ENCODE data around the gene NME8.

The NME8 gene

DNA sequence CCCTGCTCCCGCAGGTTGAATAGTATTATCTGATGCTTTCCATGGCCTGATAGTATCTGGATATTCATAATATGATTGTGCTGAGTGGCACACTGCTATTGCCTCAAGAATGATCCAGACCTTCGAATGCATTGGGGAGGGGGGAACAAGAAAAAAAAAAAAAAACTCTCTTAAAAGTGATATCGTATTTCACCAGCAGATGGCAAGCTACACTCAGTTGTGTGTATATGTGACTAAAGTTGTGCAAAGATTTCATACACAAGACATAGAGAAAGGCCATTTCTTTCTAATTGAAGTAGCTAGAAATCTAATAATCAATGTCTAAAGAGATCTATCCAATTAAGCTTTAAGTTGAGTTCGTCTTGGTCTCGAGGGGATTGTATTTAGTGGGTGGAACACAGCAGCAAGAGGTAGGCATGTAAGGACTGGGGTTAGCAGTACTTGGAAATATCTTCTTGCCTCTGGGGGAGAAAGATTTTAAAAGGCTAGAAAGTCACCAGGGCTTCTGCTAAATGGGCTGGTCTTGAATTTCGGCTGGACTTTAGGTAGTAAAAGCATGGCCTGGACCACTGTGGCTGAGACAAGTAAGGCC, 52.9 kb downstream of the NME8 start:
- DNase-seq (ENCODE audit: low read depth, low spot score) = no peak

DNA sequence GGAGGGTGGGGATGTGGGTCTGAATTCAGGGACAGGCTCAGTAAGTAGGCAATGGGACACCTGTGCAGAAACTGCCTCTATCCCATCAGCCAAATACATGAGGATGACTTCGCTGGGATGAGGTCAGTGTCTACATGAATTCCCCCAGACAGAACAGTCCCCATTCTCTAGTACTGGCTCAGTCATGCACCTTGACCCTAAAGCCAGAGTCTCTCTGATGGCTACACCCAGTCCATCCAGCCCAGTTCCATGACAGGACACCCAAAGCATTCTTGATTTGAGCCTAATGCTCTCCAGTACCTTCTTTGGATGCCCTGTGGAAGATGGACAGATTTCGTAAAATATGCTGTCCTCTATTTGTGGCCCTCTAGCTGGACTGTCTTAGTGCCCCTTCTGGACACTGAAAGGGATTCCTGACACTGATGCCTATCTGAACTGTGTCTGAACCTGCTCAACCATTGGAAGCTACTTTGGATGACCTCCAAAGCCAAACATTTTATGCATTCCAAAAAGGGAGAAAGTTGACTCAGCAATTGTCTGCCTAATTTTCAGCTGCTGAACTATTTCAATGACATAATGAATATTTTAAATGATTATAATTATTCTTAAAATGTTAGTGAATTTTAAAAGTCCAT, 53.6 kb downstream of the NME8 start:
- no peak for DNase-seq (ENCODE audit: low read depth, low spot score)

DNA sequence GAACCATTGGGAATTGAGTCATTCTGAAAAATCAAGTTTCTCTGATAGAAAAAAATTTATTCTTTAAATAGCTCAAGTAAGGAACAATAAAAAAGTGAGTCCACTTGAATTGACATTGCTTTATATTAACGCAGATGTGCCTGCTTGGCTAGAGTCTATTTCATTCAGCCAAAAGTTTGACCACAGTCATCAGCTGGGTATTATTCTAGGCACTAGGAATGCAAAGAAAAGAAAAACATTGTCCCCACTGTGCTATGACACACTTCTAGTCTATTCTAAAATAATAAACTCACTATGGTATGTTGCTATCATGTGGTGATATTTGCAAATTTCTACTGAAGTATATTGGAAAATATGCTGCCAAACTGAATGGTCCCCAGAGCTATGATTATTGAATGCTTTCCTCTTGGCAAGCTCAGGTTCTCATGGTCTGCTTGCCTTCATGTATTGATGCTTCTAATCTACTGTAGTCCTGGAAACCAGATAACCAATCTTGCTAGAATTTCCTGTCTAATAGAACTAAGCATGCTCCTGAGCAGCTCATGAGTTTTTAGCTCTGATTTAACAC, 59.9 kb downstream of the NME8 start:
- DNase-seq (ENCODE audit: low read depth, low spot score) = no peak

DNA sequence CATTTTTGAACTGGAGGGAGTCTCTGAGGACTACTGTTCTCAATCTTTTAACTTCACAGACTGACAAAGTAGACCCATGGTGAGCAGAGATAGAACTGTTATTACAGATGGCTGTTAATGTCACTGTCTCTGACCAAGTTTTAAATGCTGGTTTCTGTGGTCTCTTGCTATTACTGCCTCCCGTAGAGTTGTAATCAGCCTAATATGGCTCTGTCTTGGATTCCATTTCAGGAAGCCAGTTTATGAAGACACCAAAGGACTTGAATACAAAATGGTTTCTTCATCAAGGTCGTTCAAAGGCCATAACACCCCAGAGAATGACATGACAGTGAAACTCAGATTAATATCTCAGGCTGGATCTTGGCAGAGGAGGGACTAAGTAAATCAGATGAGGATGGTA, 64.4 kb downstream of the NME8 start:
- no peak for DNase-seq (ENCODE audit: low read depth, low spot score)

GRCh38 chr7:37915438-37915837, 67.0 kb downstream of the NME8 start:
- DNase-seq (ENCODE audit: low read depth, low spot score) = no peak

DNA sequence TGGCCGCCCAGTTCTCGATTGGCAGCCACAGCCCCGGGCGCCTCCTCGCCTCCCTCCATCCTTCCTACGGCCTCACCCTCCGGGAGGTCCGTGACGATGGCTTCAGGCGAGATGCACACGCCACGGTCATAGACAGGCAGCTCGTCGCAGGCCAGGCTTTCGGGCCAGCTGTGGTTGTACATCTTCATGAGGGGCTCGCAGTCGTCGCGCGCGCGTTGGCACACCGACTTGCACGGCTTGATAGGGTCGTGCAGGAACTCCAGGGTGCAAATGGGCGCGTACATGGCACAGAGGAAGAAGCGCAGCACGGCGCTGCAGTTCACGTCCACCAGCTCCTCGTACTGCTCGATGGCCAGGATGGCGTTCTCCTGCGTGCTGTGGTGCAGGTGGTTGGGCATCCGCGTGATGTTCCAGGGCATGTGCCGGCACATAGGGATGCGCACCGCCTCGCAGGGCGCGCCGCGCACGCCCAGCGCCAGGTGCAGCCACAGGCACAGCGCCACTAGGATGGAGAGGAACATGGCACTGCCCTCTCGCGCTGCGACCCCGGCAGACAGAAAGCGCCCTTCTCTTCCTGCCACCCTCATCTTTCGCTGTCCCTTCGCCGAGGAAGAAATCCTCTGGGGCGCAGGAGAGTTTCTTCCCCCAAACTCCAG, 67.7 kb downstream of the NME8 start:
- no peak for DNase-seq (ENCODE audit: low read depth, low spot score)

GRCh38 chr7:37916673-37917660, 68.6 kb downstream of the NME8 start, which contains the start of gene SFRP4:
Gene SFRP4, minus strand, starts transcription at chr7:37916817. Its CDS starts 280 bp downstream, at chr7:37916537.
- DNase-seq (ENCODE audit: low read depth, low spot score) = no peak

GRCh38 chr7:37918526-37918925, 70.1 kb downstream of the NME8 start:
- no peak for DNase-seq (ENCODE audit: low read depth, low spot score)

- no peak for DNase-seq (ENCODE audit: low read depth, low spot score)
Measured at GRCh38 chr7:37920305-37920848, 72.0 kb downstream of the NME8 start, which contains the start of gene EPDR1. Gene EPDR1, plus strand, starts transcription at chr7:37920640. Its CDS starts 300 bp downstream, at chr7:37920940.

- DNase-seq (ENCODE audit: low read depth, low spot score) = no peak
Measured at GRCh38 chr7:37920849-37921805, 72.7 kb downstream of the NME8 start.

DNA sequence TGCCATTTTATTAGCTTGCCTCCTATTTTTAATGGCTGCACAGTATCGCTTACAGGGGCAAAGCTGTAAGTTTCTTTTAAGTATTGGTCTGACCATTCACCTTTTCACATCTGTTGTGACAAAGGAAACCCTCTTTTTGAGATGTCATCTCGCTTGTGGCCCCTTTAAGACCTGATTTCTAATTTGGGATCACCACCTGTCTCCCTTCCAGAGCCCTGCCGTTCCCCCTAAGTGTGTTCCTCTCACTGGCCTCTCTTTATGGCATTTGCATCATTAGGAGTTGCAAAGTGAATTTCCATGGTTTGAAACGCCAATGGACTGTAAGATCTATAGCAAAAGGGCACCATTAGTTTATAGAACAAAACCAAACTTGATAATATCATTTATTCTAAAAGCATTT, 73.5 kb downstream of the NME8 start:
- DNase-seq (ENCODE audit: low read depth, low spot score) = no peak

- DNase-seq (ENCODE audit: low read depth, low spot score) = no peak
Measured at GRCh38 chr7:37923996-37924395, 75.6 kb downstream of the NME8 start.

DNA sequence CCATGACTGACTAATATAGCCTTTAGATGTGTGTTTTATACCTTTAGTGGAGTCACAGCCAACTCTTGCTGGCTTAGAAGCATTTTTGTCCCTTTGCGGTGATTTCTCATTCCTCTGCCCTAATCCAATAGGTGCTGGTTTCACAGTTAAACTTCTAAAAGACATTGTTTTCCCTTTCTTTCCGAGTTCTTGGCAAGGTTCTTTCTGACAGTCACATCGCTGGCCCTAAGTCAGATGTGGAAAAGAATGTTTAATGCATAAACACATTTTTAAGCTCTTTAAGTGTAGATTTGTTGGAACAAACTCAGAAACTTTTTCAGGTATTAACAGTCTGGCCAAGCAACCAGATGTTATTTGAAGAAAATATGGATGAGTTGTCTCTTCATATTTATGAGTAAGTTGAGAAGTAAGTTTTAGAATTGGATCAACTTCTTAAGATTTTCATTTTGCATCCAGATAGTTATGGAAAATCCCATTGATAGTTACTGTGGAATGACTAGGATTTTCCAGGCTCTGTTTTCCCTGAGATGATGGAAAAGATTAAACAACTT, 76.2 kb downstream of the NME8 start:
- DNase-seq (ENCODE audit: low read depth, low spot score) = no peak

- DNase-seq (ENCODE audit: low read depth, low spot score) = no peak
Measured at GRCh38 chr7:37925620-37926019, 77.2 kb downstream of the NME8 start.

DNA sequence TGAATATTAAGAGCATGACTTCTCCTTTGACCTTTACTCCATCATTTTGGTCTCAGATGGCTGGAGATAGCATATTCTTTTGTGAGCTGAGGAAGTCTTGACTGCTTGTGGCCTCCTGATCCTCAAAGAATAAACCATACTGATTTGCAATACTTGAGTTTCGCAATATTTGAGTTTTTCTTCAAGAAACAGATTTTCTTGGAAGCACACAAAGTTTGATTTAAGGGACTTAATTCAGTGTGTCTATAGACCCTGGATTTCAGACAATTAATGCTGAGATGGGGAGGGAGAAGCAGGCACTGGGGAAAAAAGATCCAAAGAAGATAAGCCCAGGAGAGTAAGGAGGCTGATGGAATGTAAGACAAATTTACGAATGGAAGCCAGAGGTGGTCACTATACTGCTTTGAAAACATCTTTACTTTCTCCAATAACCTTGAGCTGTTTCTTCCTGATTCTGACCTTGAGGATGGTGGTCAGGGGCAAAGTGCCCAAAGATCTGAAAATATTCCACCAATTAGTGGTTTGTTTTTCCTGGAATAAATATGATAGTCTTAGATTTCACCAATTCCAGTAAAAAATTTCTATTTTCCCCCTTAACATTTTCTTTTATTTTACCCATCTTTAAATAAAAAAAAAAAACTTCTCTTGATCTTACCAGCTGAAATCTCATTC, 79.5 kb downstream of the NME8 start:
- DNase-seq (ENCODE audit: low read depth, low spot score) = no peak

- no peak for DNase-seq (ENCODE audit: low read depth, low spot score)
Measured at GRCh38 chr7:37928878-37929277, 80.5 kb downstream of the NME8 start.

GRCh38 chr7:37930226-37930948, 82.0 kb downstream of the NME8 start:
- DNase-seq (ENCODE audit: low read depth, low spot score) = no peak

DNA sequence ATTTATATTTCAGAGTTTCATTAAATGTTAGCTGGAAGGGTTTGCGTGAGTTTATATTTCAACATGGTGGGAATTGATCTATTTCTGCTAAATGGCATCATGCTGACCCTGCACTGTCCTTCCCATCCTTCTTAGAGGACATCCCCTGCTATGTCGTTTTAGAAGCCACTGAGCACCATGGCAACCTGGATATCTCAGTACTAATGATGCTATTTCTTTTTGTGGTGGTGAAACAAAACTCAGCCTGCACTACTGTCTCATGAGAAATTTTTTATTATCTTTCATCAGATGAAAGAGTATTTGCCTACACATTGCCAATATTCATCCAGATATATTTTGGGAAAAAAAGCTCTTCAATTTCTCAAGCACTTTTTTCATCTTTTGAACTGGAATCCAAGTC, 84.1 kb downstream of the NME8 start:
- no peak for DNase-seq (ENCODE audit: low read depth, low spot score)
